NCI-H1048 (cell line): ENCODE results near the gene DHRS11.

Experiments
- DNase-seq: peaks from one replicate; lab custom pipeline; 2025; lab: John Stamatoyannopoulos, UW

Gene DHRS11

DNA sequence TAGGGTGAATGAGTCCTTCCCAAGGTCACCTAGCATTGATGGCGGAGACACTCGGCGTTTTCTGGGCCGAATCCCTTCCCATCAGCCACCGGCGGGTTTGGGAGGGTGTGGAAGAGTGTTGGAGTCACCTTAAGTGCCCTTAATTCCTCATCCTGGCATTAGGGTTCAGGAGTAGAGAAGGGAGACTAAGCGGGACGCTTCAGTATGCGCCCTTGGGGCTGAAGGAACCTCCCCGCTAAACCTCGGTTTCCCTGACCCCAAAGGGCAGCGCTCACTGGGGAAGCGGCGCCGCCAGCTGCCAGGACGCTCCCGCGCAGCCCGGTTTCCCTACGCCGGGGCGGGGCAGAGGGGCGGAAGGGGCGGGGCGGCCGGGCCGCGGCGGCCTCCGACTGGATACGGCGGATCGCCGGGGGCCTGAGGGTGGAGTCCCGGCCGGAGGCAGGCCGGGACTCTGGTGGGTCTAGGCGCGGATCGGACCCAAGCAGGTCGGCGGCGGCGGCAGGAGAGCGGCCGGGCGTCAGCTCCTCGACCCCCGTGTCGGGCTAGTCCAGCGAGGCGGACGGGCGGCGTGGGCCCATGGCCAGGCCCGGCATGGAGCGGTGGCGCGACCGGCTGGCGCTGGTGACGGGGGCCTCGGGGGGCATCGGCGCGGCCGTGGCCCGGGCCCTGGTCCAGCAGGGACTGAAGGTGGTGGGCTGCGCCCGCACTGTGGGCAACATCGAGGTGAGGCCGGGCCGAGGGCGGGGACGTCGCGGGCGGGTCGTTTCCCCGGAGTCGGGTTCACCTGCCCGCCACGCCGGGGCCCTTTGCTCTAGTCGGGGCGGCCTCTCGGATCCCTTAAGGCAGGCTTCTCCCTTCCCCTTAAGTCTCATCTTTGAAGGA is at the start of gene DHRS11:
DHRS11 (plus strand) TSS at position 446 of the 882 bp plus-strand sequence; CDS start at position 577, 131 bp downstream.
- DNase-seq = peak; percentile 47

- DNase-seq = no peak
These were observed 48.9 kb upstream of the DHRS11 start for GRCh38 chr17:36542755-36543154.

- DNase-seq = no peak
These were observed 47.7 kb upstream of the DHRS11 start for GRCh38 chr17:36544044-36544306.

- peak; percentile 72 for DNase-seq
These were observed 47.2 kb upstream of the DHRS11 start, which contains the start of gene GGNBP2 for GRCh38 chr17:36544307-36545076. GGNBP2 (plus strand) TSS chr17:36544919; CDS start chr17:36545725, 806 bp downstream.

DNA sequence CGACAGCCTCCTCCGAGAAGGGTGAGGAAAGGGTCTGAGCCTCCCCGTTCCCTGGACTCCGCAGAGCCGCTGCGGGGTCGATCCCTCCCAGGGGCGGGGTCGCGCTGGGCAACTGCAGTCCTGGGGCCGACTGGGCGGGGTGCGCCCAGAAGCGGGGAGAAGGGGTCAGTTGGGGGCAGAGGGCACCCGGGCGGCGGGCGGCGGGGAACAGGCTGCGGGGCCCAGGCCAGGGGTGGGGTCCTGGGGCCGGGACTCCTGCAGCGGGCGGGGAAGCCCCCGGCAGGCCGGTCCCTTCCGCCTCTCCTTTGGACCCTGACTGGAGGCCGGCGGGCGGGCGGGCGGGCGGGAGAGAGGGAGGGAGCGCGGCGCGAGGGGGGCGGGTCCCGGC is 46.6 kb upstream of the DHRS11 start:
- DNase-seq = no peak

DNA sequence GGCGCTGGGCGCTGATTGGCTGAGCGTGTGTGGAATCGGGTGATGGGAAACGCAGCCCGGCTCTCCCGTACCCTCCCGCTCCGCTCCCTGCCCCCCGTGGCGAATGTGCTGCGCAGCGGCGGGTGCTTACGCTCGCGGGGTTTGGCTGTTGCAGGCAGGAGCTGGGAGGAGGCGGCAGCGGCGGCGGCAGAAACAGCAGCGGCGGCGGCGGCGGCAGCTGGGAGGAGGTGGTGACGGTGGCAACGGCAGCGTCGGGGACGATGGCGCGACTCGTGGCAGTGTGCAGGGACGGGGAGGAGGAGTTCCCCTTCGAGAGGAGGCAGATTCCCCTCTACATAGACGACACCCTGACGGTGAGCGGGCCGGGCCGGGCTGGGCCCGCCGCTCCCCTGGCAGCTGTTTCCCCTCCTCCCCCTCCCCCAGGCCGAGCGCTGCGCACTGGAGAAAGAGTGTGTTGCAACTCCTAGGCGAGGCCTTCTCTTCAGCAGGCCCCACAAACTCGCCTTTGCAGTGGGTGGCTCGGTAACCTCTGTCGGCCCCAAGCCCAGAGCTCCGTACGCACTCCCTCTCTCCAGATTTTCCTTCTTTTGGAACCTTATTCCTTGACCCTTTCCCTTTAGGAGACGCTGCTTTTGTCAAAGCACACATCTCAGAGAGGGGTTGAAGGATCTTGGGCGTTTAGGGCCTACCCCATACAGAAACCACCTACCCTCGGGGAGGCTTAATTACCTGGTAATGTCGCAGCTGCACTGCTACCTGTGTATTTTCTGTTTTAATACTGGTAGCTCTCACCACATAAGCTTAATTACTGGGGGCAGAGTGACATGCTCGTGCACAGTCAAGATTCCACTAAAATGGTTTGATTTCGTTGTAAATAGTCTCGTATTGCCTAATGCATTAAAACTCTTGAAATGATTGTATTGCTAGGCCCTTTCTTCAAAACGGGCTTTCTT is 45.9 kb upstream of the DHRS11 start:
- peak; percentile 79 for DNase-seq

DNA sequence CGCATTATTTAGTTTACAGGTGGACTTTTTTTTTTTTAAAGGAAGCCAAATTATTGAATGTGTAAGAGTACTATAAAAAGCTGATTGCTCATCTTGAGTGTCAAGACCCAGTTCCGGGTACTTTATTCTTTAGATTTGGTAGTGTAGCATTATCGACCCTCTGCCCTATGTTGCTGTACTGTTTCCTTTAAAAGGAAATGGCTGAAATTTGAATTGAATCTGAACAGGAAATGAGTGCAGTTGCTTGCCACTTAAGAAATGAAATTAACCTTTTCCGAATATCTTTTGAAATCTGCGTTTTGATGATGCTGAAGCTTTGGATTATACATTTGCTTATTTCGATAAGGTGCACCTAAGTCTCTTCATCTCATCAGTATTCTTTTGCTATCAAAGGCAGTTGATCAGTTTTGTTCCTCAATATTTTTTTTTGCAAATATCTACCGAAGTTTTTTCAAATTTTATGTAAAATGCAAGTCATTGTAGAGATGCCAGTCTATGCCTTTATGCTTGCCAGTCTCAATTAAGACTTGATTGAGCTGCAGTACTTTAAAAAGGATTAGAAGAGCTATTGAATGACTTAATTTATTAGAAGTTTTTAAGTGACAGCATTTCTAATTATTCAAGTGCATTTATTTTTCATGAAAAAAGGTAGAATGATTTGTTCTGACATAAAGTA is 45.1 kb upstream of the DHRS11 start:
- DNase-seq = no peak

- no peak for DNase-seq
These were observed 43.9 kb upstream of the DHRS11 start for GRCh38 chr17:36547776-36548175.

DNA sequence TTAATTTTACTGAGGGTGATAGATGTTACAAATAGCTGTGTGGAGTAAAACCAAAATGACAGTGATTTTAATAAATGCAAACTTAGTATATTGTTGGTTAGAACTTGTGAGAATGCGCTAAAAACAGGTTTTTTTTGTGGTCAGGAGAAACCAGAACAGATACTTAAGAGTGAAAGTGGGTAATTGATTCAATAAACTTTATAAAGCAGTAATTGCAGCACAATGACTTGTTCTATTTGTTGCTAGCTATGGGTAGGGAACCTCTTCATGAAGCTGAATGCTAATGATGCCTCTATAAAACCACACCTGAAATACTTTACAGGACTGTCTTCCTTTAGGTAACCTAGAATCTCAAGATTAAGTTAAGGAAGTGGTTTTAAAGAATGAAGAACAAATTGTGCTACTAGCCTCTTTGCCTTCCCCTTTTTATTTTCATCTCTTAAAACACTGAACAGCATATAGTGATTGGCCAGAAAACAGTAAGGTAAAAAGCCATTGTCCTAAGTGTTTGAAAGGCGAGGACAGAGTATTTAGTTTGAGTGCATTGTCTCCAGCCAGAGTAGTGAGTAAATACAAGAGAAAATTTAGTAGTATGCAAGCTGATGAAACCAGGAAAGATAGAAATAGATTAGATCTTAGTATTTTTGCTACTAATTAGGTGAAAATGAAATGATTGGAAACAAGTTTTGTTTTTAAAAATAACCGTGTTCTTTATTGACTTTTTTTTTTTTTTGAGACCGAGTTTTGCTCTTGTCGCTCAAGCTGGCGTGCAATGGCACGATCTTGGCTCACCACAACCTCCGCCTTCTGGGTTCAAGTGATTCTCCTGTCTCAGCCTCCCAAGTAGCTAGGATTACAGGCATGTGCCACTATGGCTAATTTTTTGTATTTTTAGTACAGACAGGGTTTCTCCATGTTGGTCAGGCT is 40.9 kb upstream of the DHRS11 start:
- DNase-seq = no peak

DNA sequence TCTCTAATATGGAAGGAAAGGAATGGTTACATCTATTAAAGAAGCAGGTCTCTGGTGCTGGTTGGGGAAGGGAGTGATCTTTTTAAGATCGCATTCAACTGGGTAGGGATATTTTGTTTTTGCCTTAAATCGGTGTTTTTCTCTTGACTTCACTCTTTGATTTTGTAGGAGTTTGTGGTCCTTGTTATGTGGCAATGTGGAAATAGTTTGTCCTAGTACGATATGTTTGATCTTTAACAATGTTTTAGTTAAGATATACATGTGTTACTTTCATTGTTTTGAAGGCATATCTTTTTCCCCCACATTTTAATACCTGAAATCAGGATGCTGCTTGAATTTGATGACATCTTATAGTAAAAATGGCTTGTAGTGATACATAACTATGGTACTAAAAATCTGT is 38.2 kb upstream of the DHRS11 start:
- DNase-seq = no peak

GRCh38 chr17:36566081-36566480 is 25.6 kb upstream of the DHRS11 start:
- DNase-seq = no peak

DNA sequence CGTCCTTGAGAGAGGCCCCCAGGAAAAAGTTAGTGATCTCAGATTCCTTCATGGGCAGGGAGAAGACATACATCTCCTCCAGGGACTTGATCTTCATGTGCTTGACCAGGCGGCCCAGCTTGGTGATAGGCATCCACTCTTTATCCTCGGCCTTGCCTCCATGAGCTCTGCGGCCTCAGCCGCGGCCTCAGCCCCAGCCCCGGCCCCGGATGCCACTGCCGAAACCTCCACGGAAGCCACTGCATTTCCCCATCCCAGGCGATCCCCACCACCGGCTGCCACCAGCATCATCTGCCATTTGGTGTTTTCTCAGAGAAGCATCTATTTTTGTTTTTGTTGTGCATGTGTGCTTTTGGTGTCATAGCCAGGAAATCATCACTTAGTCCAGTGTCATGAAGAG is 16.7 kb upstream of the DHRS11 start:
- DNase-seq = no peak

GRCh38 chr17:36576793-36577192 is 14.9 kb upstream of the DHRS11 start:
- no peak for DNase-seq

GRCh38 chr17:36578671-36579070 is 13.0 kb upstream of the DHRS11 start:
- no peak for DNase-seq

DNA sequence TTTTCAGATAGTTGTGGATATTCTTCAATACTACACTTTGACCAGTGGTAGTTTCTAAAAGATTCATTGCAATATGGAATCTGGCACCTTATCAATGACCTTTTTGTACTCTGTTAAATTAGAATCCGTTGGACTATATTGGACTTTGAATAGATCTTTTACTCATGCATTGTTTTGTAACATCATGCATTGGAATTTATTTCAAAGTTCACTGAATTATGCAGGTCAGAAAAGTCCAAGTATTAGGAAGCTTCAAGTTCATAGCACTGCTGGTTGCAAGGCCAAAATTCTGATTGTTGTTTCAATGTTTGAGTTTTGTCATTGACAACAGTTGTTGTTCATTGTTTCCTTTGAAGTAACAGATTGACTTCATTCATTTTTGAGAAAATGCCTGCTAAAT is 7.9 kb upstream of the DHRS11 start:
- DNase-seq = no peak

DNA sequence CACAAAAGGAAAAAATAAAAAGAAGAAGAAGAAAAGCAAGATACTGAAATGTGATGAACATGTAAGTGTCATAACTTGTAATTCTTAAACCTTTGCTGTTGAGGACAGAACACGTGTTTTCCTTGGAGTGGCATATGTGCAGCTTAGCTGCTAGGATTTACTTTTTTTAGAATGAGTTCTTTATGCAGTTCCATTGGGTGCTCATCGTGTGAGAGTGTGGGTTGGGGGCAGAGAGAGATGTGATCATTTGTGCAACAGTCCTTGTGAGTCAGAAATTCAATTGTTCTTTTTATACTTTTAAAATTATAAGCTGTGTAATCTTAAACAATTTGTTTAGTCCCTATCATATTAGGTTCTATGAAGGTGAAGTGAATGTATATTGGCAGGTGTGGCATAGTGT is 5.5 kb upstream of the DHRS11 start:
- DNase-seq = no peak

DNA sequence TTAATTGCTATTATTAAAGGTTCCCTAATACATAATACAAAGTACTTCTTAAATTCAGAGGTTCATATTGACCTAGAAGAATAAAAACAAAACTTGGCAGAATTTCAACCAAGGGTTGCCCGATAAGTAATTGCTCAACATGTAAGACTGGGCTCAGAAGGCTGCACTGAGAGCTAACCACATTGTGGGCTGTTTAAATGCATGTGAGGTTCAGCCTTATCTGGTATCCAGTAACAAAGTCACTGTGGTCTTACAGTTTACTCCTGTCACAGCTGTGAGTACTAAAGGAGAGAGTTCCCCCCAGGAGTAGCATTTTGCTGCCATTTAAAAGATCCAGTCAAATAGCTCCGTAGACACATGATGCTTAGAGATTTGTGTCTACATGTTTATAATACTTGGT is 1.6 kb upstream of the DHRS11 start:
- DNase-seq = no peak

DNA sequence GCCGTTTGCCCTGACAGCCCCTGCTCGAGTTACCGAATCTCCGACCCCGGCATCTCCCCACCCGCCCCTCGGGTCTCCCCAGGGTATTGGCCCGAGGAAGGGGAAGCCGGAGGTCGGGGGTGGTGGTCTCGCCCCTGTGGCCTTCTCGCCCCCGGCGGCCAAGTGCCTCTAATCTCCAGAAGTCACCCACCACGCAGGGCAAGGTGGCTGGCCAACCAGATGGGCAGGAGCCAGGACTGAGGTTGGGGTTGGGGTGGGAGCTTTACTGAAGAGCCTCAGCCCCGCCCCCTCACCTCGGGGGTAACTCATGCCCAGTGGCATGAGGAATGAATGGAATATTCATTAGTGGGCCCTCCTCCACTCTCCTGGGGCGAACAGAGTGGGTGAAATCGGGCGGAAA is 637 bp downstream of the DHRS11 start:
- DNase-seq = no peak

DNA sequence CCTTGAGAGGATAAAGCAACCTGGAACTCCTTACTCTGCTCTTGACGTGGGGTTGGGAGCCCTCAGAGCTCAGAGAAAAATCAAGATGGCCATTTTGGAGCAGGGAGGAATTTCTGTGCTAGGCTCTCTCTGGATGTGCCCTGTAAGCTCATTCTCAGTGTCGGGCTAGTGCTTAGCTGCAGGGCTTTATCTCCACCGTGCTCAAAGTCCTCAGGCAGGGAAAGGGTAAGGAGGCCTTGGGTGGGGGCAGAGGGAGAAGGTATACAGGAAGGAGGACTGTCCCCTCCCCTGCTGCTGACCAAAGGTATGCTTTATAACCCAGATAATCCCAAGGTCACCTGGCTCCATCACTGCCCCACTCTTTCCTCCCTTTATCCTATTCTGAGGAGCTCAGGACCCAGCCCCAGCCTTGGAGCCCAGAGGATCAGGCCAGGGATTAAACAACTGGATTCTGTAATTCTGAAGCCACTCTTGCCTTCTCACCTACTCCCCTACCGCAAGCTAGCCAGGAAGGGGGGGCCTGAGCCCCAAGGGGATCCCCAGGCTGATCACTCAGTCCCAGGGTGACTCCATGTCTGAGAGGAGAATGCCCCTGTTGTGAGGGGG is 1.1 kb downstream of the DHRS11 start:
- DNase-seq = no peak

- DNase-seq = no peak
These were observed 2.1 kb downstream of the DHRS11 start for GRCh38 chr17:36593656-36594316.
